Endothelial cell of umbilical vein (primary cell): ENCODE data around the gene ICAM3. TPM values are rescaled to one million over a fixed set of nuclear protein-coding genes. Genes with fewer than 3 reads are reported as not detected.

ENCODE experiments used
- BruUV-seq: library from RNA; stranded (reverse); fragments of 400-500 nt; replicated peaks from 2 replicates; lab custom pipeline; 2021; lab: Mats Ljungman, UMichigan
- CTCF ChIA-PET: fragments of 300-600, 350-600 bp; sonication (Branson Sonifier 250); formaldehyde crosslinking; loops from one replicate; lab custom pipeline; 2021; ENCODE audit warnings: antibody characterized with exemption, inconsistent platforms; lab: Charles Lee
- POLR2A ChIA-PET: fragments of 300-600, 350-600 bp; sonication (Branson Sonifier 250); formaldehyde crosslinking; loops from one replicate; lab custom pipeline; 2021; ENCODE audit warnings: antibody characterized with exemption, inconsistent platforms; lab: Charles Lee
- DNase-seq: peaks from one replicate; pipeline ENCODE4 v3.0.0-alpha.2; 2011; ENCODE audit warnings: low read depth, low spot score
- FAIRE-seq: peaks from 2 replicates; lab custom pipeline; 2011; peaks lifted over from hg19 to GRCh38; lab: Jason Lieb, UNC
- H2AFZ ChIP-seq: 2 replicates; pipeline ENCODE4 v1.6.0; 2012; ENCODE audit warnings: low read depth, low read length, control low read depth, inconsistent platforms
- H3K27ac ChIP-seq: 2 replicates; pipeline ENCODE4 v1.5.1; 2011; ENCODE audit warnings: low read depth, mild to moderate bottlenecking, control low read depth, low read length, moderate library complexity; ENCODE audit not compliant: insufficient read depth
- H3K27me3 ChIP-seq, 2 experiments: 2 replicates each; pipeline versions ENCODE4 v1.6.0 to v1.6.1; 2011; ENCODE audit warnings: low read length in 2 of 2, mixed read lengths in 1 of 2; ENCODE audit not compliant: control insufficient read depth in 2 of 2, insufficient read depth in 2 of 2
- H3K36me3 ChIP-seq, 2 experiments: 2 replicates in 1 of 2; 3 replicates in 1 of 2; pipeline ENCODE4 v1.5.1; 2011; ENCODE audit warnings: low read length in 2 of 2, mild to moderate bottlenecking in 1 of 2, moderate library complexity in 1 of 2; ENCODE audit not compliant: control insufficient read depth in 2 of 2, insufficient read depth in 2 of 2; ENCODE audit errors: extremely low read depth in 1 of 2
- H3K4me1 ChIP-seq: 3 replicates; pipeline ENCODE4 v1.5.1; 2011; ENCODE audit warnings: mild to moderate bottlenecking, low read length; ENCODE audit not compliant: control insufficient read depth, insufficient read depth; ENCODE audit errors: extremely low read depth
- H3K4me2 ChIP-seq: 2 replicates; pipeline ENCODE4 v1.6.1; 2011; ENCODE audit warnings: low read length, control low read depth, mixed read lengths; ENCODE audit not compliant: insufficient read depth
- H3K4me3 ChIP-seq, 3 experiments: fragments of 200-600 bp in 1 of 3; sonication (generic), shearing (Covaris generic) in 1 of 3; replicated peaks in 1 of 3; 2 replicates each; pipeline ENCODE4 v1.5.1; 2011 to 2016; ENCODE audit warnings: control low read depth in 3 of 3, low read length in 3 of 3, mild to moderate bottlenecking in 2 of 3, inconsistent platforms in 1 of 3, low read depth in 1 of 3, moderate library complexity in 1 of 3; ENCODE audit not compliant: insufficient read depth in 1 of 3
- H3K79me2 ChIP-seq: 2 replicates; pipeline ENCODE4 v1.6.0; 2012; ENCODE audit warnings: low read length, inconsistent platforms; ENCODE audit not compliant: control insufficient read depth, insufficient read depth
- H3K9ac ChIP-seq: replicated peaks from 2 replicates; pipeline ENCODE3; 2011; ENCODE audit warnings: low read length, control low read depth; ENCODE audit not compliant: insufficient read depth; ENCODE audit errors: extremely low read depth
- H3K9me1 ChIP-seq: replicated peaks from 3 replicates; pipeline ENCODE4 v1.6.0; 2011; ENCODE audit warnings: mild to moderate bottlenecking, low read length; ENCODE audit not compliant: control insufficient read depth, insufficient read depth; ENCODE audit errors: extremely low read depth
- H3K9me3 ChIP-seq: replicated peaks from 2 replicates; pipeline ENCODE4 v1.5.1; 2012; ENCODE audit warnings: low read length, inconsistent platforms; ENCODE audit not compliant: control insufficient read depth, insufficient read depth
- H4K20me1 ChIP-seq: replicated peaks from 2 replicates; pipeline ENCODE3; 2011; ENCODE audit warnings: mild to moderate bottlenecking, low read length; ENCODE audit not compliant: control insufficient read depth, insufficient read depth; ENCODE audit errors: extremely low read depth
- CTCF ChIP-seq, 2 donors: IDR thresholded peaks; 1 replicate in 1 of 2; 2 replicates in 1 of 2; pipeline ENCODE4 v1.5.1; 2011; ENCODE audit warnings: low read length in 2 of 2, mild to moderate bottlenecking in 2 of 2, moderate library complexity in 2 of 2, control low read depth in 1 of 2, inconsistent platforms in 1 of 2, low read depth in 1 of 2; ENCODE audit not compliant: insufficient read depth in 1 of 2; ENCODE audit errors: extremely low read depth in 1 of 2
- EZH2 ChIP-seq: IDR thresholded peaks from 2 replicates; pipeline ENCODE4 v1.6.1; 2012; ENCODE audit warnings: borderline replicate concordance, low read depth, mild to moderate bottlenecking, moderate library complexity, low read length, inconsistent platforms; ENCODE audit not compliant: severe bottlenecking
- FOS ChIP-seq: IDR thresholded peaks from 2 replicates; pipeline ENCODE4 v1.6.1; 2011; ENCODE audit warnings: mild to moderate bottlenecking, low read length, moderate library complexity, borderline replicate concordance; ENCODE audit not compliant: insufficient read depth
- GATA2 ChIP-seq: IDR thresholded peaks from 2 replicates; pipeline ENCODE4 v1.7.0; 2011; ENCODE audit warnings: low read depth, mild to moderate bottlenecking, moderate library complexity, mixed read lengths, low read length; ENCODE audit not compliant: insufficient read length, insufficient read depth
- JUN ChIP-seq: IDR thresholded peaks from 2 replicates; pipeline ENCODE4 v1.6.1; 2011; ENCODE audit warnings: borderline replicate concordance, low read depth; ENCODE audit not compliant: insufficient read length, insufficient read depth
- MYC ChIP-seq: IDR thresholded peaks from one replicate; pipeline ENCODE4 v1.6.1; 2011; ENCODE audit warnings: mild to moderate bottlenecking, low read depth, low read length
- POLR2A ChIP-seq: IDR thresholded peaks from 2 replicates; pipeline ENCODE4 v1.6.1; 2012; ENCODE audit warnings: low read depth, mild to moderate bottlenecking, control low read depth, low read length
- POLR2AphosphoS5 ChIP-seq: IDR thresholded peaks from 2 replicates; pipeline ENCODE4 v1.6.1; 2012; ENCODE audit warnings: low read depth, mild to moderate bottlenecking, control low read depth, low read length, moderate library complexity; ENCODE audit not compliant: insufficient read depth
- dilution Hi-C: fragments of 300-500 bp; cut with MboI; formaldehyde crosslinking; loops from one replicate; pipeline ENCODE4 v1.15.0; 2019; ENCODE audit warnings: low sequenced_read_pairs; ENCODE audit not compliant: extremely low pct_ligation_motif_present
- intact Hi-C: fragments of 100-400 bp; cut with micrococcal nuclease; formaldehyde crosslinking; loops from one replicate; pipeline ENCODE4 v1.10.0; 2022
- polyA plus RNA-seq, 4 experiments: library from polyadenylated mRNA; depleted of rRNA in 3 of 4; stranded (reverse) in 3 of 4; unstranded in 1 of 4; fragments of >200 nt; gene quantifications; 2 replicates each; pipeline versions ENCODE4 v1.2.1 to v1.2.3, GENCODE V29; 2011 to 2012; ENCODE audit warnings: missing spikeins in 1 of 4
- total RNA-seq: library from RNA; stranded (reverse); gene quantifications from 2 replicates; pipeline ENCODE4 v1.2.3, GENCODE V29; 2021
- TF ChIP-seq, protein P1 (sequence below): IDR thresholded peaks from 2 replicates; pipeline ENCODE4 v1.6.1; 2011; ENCODE audit not compliant: insufficient read depth, insufficient read length

Gene ICAM3
- total and polyA plus RNA-seq, 2 donors (not counting 3 experiments of a cell fraction or from before 2014, with no cell fraction given) = 6.7 to 11.6 TPM

DNA sequence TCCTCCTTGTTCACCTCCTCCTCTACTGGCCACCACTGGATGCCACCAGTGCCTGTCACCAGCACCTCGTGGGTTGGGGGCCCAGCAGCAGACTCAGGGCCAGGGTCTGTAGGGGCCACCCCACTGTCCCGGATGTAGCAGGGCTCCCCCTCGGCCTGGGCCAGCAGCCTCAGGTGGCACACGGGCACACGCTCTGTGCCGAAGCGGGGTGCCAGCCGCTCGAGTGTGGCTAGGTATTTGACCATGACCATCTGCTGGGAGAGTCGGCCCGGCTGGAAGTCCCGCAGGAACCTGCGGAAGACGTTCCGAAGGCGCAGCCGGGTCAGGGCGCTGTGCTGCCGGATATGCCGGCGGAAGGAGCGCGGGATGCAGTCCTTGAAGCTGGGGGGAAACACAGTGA is 26.1 kb upstream of the ICAM3 start:
- no peaks in the 10 kb centered on the region for H3K4me1 ChIP-seq
- no peak overlapping the region for H3K27ac ChIP-seq
- TSS peak; percentile 40 for BruUV-seq
- CTCF ChIA-PET = no interaction called here
- POLR2A ChIA-PET = no interaction called here
- H2AFZ ChIP-seq = no peak overlapping the region
- TF ChIP-seq POLR2AphosphoS5 (no peak), EZH2 (no peak), CTCF (IDR thresholded peaks at IDR 0.05; ENCODE audit: extremely low read depth in 1 of 2, insufficient read depth in 1 of 2, low read depth in 1 of 2, low read length in 2 of 2) (no peak), FOS (no peak), JUN (no peak), POLR2A (no peak), MYC (no peak), GATA2 (no peak)
- TF ChIP-seq, protein P1, sequence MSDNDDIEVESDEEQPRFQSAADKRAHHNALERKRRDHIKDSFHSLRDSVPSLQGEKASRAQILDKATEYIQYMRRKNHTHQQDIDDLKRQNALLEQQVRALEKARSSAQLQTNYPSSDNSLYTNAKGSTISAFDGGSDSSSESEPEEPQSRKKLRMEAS = no peak
- no peaks in the 10 kb centered on the region for H3K9me3 ChIP-seq
- H3K9me1 ChIP-seq = no peaks in the 10 kb centered on the region
- H3K36me3 ChIP-seq = peaks cover 6 to 49% of the 10 kb centered on the region in 2 experiments
- H4K20me1 ChIP-seq = no peaks in the 10 kb centered on the region
- H3K27me3 ChIP-seq = no peaks in the 10 kb centered on the region
- no peak overlapping the region for H3K4me3 ChIP-seq
- H3K9ac ChIP-seq = no peak overlapping the region
- FAIRE-seq = no peak
- H3K79me2 ChIP-seq = no peaks in the 10 kb centered on the region
- dilution Hi-C loops = no loop called here
- H3K4me2 ChIP-seq = no peak overlapping the region
- DNase-seq = no peak
- intact Hi-C loops = no loop called here
